ENCODE results near the gene NOB1.
"Not testable (repeated sequence)": the region's sequence is repeated elsewhere in the genome, so short reads cannot be mapped to it uniquely, and the experiment has no call there.

Gene NOB1

GRCh38 chr16:69762814-69763598, 8.3 kb upstream of the NOB1 start:
- peak; percentile 47 to 51 for DNase-seq (ENCODE audit: low read depth in 2 of 2)
- no peak for TF ChIP-seq CTCF (IDR thresholded peaks at IDR 0.05; ENCODE audit: low read depth, low read length)
- H3K4me3 ChIP-seq (replicated peaks in 1 of 2; ENCODE audit: low read depth in 2 of 2, low read length in 2 of 2): peak overlapping the region; percentile 87 to 91

DNA sequence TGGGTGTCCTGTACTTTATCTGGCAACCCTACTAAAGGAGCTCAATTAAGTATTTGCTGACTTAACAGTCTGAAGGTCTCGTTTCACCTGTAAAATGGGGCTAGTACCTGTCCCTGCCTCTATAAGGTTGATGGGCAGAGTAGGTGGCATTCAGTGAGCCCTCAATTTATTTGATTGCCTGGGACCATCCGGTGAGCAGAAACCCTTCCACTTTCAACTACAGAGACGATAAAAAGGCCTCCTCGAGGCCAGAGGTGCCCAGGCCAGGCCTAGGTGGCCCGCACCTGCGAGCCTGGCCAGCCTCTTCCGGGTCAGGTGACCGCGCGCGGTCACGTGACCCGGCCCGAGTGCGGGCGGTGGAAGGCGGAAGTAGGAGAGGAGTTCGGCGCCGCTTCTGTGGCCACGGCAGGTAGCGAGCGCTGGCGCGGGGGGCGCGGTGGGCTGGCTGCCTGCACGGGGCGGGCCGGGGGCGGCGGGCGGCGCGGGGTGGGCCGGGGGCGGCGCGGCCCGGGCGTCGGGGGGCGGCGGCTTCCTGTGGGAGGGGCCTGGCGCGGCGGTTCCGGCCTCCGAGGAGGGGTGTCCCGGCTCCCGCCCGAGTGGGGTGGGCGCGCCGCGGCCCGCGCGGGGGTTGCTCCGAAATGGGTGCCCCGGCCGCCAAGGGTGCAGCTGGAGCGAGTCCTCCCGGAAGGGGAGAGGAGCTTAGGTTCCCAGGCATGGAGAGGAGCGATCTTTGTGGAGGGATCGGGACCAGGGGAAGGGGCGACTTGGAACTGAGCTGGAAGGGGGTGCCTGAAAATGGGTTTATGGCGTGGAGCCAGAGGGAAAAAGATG, 7.5 kb upstream of the NOB1 start, which contains the start of gene WWP2:
Gene WWP2, plus strand, starts transcription at position 350 of the 831 bp plus-strand sequence. CDS start 24,679 bp downstream, outside the sequence.
- no peak for TF ChIP-seq CTCF (IDR thresholded peaks at IDR 0.05; ENCODE audit: low read depth, low read length)
- peak within 1 kb of the TSS; percentile 87 to 91 for H3K4me3 ChIP-seq (replicated peaks in 1 of 2; ENCODE audit: low read depth in 2 of 2, low read length in 2 of 2)
- DNase-seq (ENCODE audit: low read depth in 2 of 2): peak; percentile 47 to 76

DNA sequence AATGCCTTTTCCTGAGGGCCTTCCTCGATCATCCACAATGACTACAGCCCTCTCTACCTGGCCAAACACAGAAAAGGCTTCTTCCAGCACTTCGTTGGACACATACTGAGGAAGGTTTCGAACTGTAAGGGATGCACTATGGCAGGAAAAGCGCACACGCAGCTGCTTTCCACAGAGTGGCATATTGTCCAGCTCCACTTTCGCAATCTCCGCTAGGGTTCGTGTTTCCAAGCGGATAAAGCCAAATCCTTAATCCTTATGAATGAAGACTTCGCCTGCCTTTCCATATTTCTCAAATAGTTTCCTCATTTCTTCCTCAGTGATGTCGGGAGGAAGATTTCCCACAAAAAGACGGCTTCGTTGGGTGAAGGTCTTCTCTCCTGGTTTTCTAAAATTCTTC, 2.6 kb upstream of the NOB1 start:
- not testable (repeated sequence) for H3K4me3 ChIP-seq (replicated peaks in 1 of 2; ENCODE audit: low read depth in 2 of 2, low read length in 2 of 2); DNase-seq (ENCODE audit: low read depth in 2 of 2)

GRCh38 chr16:69756705-69757104, 2.0 kb upstream of the NOB1 start:
- DNase-seq (ENCODE audit: low read depth in 2 of 2): no peak
- H3K4me3 ChIP-seq (replicated peaks in 1 of 2; ENCODE audit: low read depth in 2 of 2, low read length in 2 of 2): no peak overlapping the region
- no peak for TF ChIP-seq CTCF (IDR thresholded peaks at IDR 0.05; ENCODE audit: low read depth, low read length)

- peak overlapping the region; percentile 98 to 100 for H3K4me3 ChIP-seq (replicated peaks in 1 of 2; ENCODE audit: low read depth in 2 of 2, low read length in 2 of 2)
- TF ChIP-seq CTCF (IDR thresholded peaks at IDR 0.05; ENCODE audit: low read depth, low read length): no peak
- peak in 1 of 2 donors; percentile 13 for DNase-seq (ENCODE audit: low read depth in 2 of 2)
These were observed 620 bp downstream of the NOB1 start for GRCh38 chr16:69754143-69754468.

DNA sequence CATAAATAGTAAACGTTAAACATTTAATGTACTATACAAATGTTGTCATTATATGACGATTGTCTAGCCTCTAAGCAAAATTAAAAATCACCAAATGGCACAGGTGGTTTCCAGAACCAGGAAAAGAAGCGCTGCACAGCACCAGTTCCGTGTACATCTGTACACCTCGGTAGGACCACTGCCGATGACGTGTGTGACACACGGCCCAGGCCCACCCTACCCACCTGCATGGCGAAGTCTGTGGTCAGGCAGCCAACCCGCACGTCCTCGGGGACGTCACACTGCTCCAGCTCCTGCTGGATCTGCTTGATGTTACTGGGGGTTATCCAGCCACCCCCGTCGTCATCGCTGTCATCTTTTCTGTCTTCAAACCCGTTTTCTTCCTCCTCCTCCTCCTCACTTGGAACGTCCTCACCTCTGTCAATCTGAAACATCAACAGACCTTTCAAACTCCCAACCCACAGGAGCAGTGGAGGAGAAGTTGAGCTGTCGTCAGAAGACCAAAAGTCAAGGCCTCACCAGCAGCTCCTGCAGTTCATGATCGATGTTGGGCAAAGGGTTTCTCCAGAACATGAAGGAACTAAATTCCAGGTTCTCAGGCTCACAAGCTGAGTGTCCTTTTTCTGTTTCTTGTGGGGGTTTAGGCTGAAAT, 5.9 kb downstream of the NOB1 start:
- DNase-seq (ENCODE audit: low read depth in 2 of 2): no peak
- no peak for TF ChIP-seq CTCF (IDR thresholded peaks at IDR 0.05; ENCODE audit: low read depth, low read length)
- no peak overlapping the region for H3K4me3 ChIP-seq (replicated peaks in 1 of 2; ENCODE audit: low read depth in 2 of 2, low read length in 2 of 2)

- no peak for DNase-seq (ENCODE audit: low read depth in 2 of 2)
- no peak overlapping the region for H3K4me3 ChIP-seq (replicated peaks in 1 of 2; ENCODE audit: low read depth in 2 of 2, low read length in 2 of 2)
- TF ChIP-seq CTCF (IDR thresholded peaks at IDR 0.05; ENCODE audit: low read depth, low read length): no peak
These were observed 7.6 kb downstream of the NOB1 start for GRCh38 chr16:69747115-69747514.

Data from cardiac fibroblast (primary cell).